Occipital lobe (tissue), 2 donors: ENCODE data around the gene SLC31A1. TPM values are rescaled to one million over a fixed set of nuclear protein-coding genes. Genes with fewer than 3 reads are reported as not detected.
"Not testable (repeated sequence)": the region's sequence is repeated elsewhere in the genome, so short reads cannot be mapped to it uniquely, and the experiment has no call there.

Experiments
- DNase-seq: peaks from one replicate; lab custom pipeline; 2025; lab: John Stamatoyannopoulos, UW
- total RNA-seq: library from RNA; depleted of rRNA; stranded (reverse); fragments of >200 nt; gene quantifications from one replicate; pipeline ENCODE4 v1.2.3, GENCODE V29; 2014

SLC31A1 gene
- total RNA-seq, 1 donor from 2014 or later = 7.6 TPM

GRCh38 chr9:113220467-113221002 lies 809 bp upstream of the SLC31A1 start:
- no peak for DNase-seq

- no peak for DNase-seq
Observed at GRCh38 chr9:113221800-113222481, 597 bp downstream of the SLC31A1 start.

GRCh38 chr9:113222482-113222841 lies 1.1 kb downstream of the SLC31A1 start:
- DNase-seq = no peak

GRCh38 chr9:113223963-113224362 lies 2.6 kb downstream of the SLC31A1 start:
- no peak for DNase-seq

GRCh38 chr9:113227436-113227835 lies 6.1 kb downstream of the SLC31A1 start:
- DNase-seq = no peak

- DNase-seq = no peak
Observed at GRCh38 chr9:113228130-113228665, 6.9 kb downstream of the SLC31A1 start.

- DNase-seq = no peak
Observed at GRCh38 chr9:113231701-113232100, 10.4 kb downstream of the SLC31A1 start.

- DNase-seq = not testable (repeated sequence)
Observed at GRCh38 chr9:113235701-113236255, 14.4 kb downstream of the SLC31A1 start.

- no peak for DNase-seq
Observed at GRCh38 chr9:113237026-113237425, 15.7 kb downstream of the SLC31A1 start.

- DNase-seq = no peak
Observed at GRCh38 chr9:113238202-113238858, 17.0 kb downstream of the SLC31A1 start.

GRCh38 chr9:113238859-113239232 lies 17.5 kb downstream of the SLC31A1 start:
- DNase-seq = no peak

- no peak for DNase-seq
Observed at GRCh38 chr9:113241161-113241560, 19.8 kb downstream of the SLC31A1 start.

GRCh38 chr9:113244556-113244955 lies 23.2 kb downstream of the SLC31A1 start:
- DNase-seq = no peak

- DNase-seq = no peak
Observed at GRCh38 chr9:113245894-113246293, 24.6 kb downstream of the SLC31A1 start.

- no peak for DNase-seq
Observed at GRCh38 chr9:113246928-113247327, 25.6 kb downstream of the SLC31A1 start.

GRCh38 chr9:113247640-113248039 lies 26.3 kb downstream of the SLC31A1 start:
- DNase-seq = no peak

- DNase-seq = not testable (repeated sequence)
Observed at GRCh38 chr9:113249661-113250060, 28.3 kb downstream of the SLC31A1 start.

- no peak for DNase-seq
Observed at GRCh38 chr9:113250807-113251206, 29.5 kb downstream of the SLC31A1 start.

GRCh38 chr9:113254991-113255390 lies 33.6 kb downstream of the SLC31A1 start:
- no peak for DNase-seq

GRCh38 chr9:113255438-113255837 lies 34.1 kb downstream of the SLC31A1 start:
- no peak for DNase-seq

GRCh38 chr9:113257863-113258262 lies 36.5 kb downstream of the SLC31A1 start:
- DNase-seq = no peak

- DNase-seq = no peak
Observed at GRCh38 chr9:113258282-113258681, 36.9 kb downstream of the SLC31A1 start.
